Stimulated activated CD4-positive, alpha-beta T cell treated with anti-CD3 and anti-CD28 coated beads, Interleukin-1b, Interleukin-23, amount 100 ng/mL, for 1 hour (primary cell): ENCODE results near the gene PELI2.

Experiments
- DNase-seq, 2 donors: peaks; one replicate each; pipeline ENCODE4 v3.0.0-alpha.2; 2020; ENCODE audit warnings: low read depth in 2 of 2

The PELI2 gene

GRCh38 chr14:56205881-56206280, 87.7 kb downstream of the PELI2 start:
- DNase-seq: no peak

- DNase-seq: no peak
These were observed 88.4 kb downstream of the PELI2 start for GRCh38 chr14:56206596-56206995.

GRCh38 chr14:56207626-56208292, 89.5 kb downstream of the PELI2 start:
- no peak for DNase-seq

GRCh38 chr14:56208520-56208919, 90.3 kb downstream of the PELI2 start:
- DNase-seq: no peak

GRCh38 chr14:56210571-56210970, 92.4 kb downstream of the PELI2 start:
- no peak for DNase-seq

- DNase-seq: no peak
These were observed 92.9 kb downstream of the PELI2 start for GRCh38 chr14:56211084-56211483.

GRCh38 chr14:56211844-56212243, 93.6 kb downstream of the PELI2 start:
- no peak for DNase-seq

GRCh38 chr14:56212521-56212920, 94.3 kb downstream of the PELI2 start:
- no peak for DNase-seq

GRCh38 chr14:56213306-56213705, 95.1 kb downstream of the PELI2 start:
- DNase-seq: no peak

GRCh38 chr14:56215180-56215579, 97.0 kb downstream of the PELI2 start:
- no peak for DNase-seq

GRCh38 chr14:56216626-56217379, 98.6 kb downstream of the PELI2 start:
- no peak for DNase-seq

GRCh38 chr14:56217380-56218045, 99.3 kb downstream of the PELI2 start:
- no peak for DNase-seq

GRCh38 chr14:56219666-56220413, 101.6 kb downstream of the PELI2 start:
- no peak for DNase-seq

GRCh38 chr14:56221382-56222128, 103.3 kb downstream of the PELI2 start:
- DNase-seq: no peak

GRCh38 chr14:56224229-56224628, 106.0 kb downstream of the PELI2 start:
- DNase-seq: no peak

GRCh38 chr14:56224691-56225681, 106.8 kb downstream of the PELI2 start:
- DNase-seq: no peak

GRCh38 chr14:56235388-56235787, 117.2 kb downstream of the PELI2 start:
- DNase-seq: no peak

GRCh38 chr14:56237398-56237797, 119.2 kb downstream of the PELI2 start:
- DNase-seq: no peak

GRCh38 chr14:56241461-56241860, 123.2 kb downstream of the PELI2 start:
- no peak for DNase-seq

- no peak for DNase-seq
These were observed 124.9 kb downstream of the PELI2 start for GRCh38 chr14:56243110-56243509.
